ENCODE data around the gene KRTAP9-3.
"Not testable (repeated sequence)": the region's sequence is repeated elsewhere in the genome, so short reads cannot be mapped to it uniquely, and the experiment has no call there.

KRTAP9-3 gene

DNA sequence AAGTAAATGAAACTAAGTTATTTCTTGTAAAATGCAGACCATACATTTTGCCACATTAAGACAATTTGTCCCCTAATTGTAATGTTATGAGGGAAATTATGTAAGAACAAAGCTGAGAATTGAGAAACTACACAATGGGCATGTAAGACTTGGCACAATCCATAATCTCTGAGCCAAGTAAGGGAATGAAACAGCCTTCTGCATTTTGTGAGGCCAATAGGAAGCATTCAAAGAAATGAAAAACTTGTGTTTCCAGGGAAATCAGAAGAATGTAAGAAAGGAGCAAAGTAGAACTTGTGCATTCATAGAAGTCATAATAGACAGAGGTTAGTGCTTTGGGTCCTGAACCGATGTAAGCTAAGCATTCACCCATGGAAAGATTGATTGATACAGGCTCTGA lies 19.0 kb downstream of the KRTAP9-3 start:
- no peak for DNase-seq

- no peak for DNase-seq
These were observed 22.6 kb downstream of the KRTAP9-3 start for GRCh38 chr17:41254861-41255260.

GRCh38 chr17:41255381-41256290 lies 23.4 kb downstream of the KRTAP9-3 start, which contains the start of gene KRTAP9-9:
KRTAP9-9 (plus strand) TSS chr17:41255384.
- not testable (repeated sequence) for DNase-seq

DNA sequence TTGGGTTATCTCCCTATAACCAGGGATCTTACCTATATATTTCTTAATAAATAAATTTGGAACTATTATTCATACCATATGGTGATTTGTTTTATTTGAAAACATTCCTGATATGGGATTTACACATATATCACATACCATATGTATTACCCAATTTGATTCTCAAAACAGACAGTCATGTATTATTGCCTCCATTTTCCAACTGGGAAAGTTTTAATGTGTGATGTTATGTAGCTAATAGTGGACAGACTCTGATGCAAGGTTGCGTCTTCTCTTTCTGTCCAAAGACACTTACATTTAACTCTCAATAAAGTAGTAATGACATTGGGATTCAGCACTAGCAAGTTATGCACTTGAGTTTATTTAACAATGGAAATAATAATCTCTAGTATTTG lies 24.0 kb downstream of the KRTAP9-3 start:
- no peak for DNase-seq

DNA sequence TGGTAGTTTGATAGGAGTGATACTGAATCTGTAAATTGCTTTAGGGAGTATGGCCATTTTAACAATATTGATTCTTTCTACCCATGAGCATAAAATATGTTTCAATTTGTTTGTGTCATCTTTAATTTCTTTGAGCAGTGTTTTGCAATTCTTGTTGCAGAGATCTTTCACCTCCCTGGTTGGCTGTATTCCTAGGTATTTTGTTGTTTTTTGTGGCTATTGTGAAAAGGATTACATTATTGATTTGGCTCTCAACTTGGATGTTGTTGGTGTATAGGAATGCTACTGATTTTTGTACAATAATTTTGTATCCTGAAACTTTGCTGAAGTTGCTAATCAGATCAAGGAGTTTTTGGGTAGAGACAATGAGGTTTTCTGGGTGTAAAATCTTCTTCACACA lies 26.2 kb downstream of the KRTAP9-3 start:
- no peak for DNase-seq

GRCh38 chr17:41263212-41263611 lies 31.0 kb downstream of the KRTAP9-3 start:
- no peak for DNase-seq

GRCh38 chr17:41264599-41264998 lies 32.4 kb downstream of the KRTAP9-3 start:
- no peak for DNase-seq

DNA sequence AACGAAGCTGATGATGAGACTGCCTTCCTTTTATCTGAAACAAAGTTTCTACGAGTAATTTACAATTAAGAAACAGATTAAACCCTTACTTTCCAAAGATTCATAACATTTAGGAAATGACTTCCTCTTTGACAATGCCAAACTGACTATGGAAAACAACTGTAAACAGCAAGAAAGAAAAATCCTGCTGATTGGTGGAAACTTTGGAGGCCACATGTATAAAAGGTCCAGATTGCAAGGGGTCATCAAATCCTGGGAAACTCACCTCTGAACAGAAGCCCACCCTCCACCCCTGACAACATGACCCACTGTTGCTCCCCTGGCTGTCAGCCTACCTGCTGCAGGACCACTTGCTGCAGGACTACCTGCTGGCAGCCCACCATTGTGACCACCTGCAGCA lies 32.8 kb downstream of the KRTAP9-3 start, which contains the start of gene KRTAP9-6:
TSS of gene KRTAP9-6 (plus strand) at position 301 of the 400 bp plus-strand sequence. CDS start at position 301, 0 bp downstream.
- no peak for DNase-seq

GRCh38 chr17:41267711-41268110 lies 35.5 kb downstream of the KRTAP9-3 start:
- DNase-seq: peak; percentile 52

DNA sequence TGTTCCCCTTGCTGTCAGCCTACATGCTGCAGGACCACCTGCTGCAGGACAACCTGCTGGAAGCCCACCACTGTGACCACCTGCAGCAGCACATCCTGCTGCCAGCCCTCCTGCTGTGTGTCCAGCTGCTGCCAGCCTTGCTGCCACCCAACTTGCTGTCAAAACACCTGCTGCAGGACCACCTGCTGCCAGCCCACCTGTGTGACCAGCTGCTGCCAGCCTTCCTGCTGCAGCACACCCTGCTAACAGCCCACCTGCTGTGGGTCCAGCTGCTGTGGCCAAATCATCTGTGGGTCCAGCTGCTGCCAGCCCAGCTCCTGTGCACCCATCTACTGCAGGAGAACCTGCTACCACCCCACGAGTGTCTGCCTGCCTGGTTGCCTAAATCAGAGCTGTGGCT lies 39.1 kb downstream of the KRTAP9-3 start:
- not testable (repeated sequence) for DNase-seq

GRCh38 chr17:41271858-41272257 lies 39.6 kb downstream of the KRTAP9-3 start:
- no peak for DNase-seq

GRCh38 chr17:41275648-41276190 lies 43.5 kb downstream of the KRTAP9-3 start, which contains the start of gene KRTAP9-7:
KRTAP9-7 (plus strand) TSS chr17:41275698; CDS start chr17:41275698, 0 bp downstream.
- not testable (repeated sequence) for DNase-seq

DNA sequence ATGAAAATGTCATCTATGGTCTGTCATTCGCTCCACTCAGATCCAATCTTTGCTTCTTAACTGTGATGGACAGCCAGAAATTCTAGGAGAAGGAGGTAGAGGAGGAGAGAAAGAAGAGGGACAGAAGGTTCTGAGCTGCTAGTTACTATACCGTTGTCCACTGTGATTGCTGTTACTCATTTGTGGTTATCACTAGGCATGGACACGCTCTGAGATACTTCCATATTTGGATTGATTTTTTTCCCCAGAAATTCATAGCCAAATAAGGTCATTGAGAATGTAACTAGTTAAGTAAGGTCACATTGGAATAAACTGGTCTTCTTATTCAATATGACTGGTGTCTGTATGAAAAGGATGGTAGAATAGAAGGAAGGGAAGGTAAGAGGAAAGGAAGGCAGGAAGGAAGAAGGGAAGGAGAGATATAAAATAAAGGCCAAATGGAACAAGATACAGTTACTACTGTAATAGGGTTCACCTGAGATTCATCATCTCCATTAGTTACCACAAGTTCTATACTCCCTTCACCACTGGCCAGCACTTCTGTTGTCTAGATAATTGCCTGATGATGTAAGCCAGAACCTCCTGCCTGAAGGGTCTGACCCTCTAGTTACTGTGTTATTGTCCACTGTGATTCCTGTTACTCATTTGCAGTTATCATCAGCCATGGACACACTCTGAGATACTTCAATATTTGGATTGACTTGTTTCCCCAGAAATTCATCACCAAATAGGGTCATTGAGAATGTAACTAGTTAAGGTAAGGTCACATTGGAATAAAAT lies 46.1 kb downstream of the KRTAP9-3 start:
- DNase-seq: no peak
